ENCODE results near the gene MYZAP.
"Not testable (repeated sequence)": the region's sequence is repeated elsewhere in the genome, so short reads cannot be mapped to it uniquely, and the experiment has no call there.

The MYZAP gene

DNA sequence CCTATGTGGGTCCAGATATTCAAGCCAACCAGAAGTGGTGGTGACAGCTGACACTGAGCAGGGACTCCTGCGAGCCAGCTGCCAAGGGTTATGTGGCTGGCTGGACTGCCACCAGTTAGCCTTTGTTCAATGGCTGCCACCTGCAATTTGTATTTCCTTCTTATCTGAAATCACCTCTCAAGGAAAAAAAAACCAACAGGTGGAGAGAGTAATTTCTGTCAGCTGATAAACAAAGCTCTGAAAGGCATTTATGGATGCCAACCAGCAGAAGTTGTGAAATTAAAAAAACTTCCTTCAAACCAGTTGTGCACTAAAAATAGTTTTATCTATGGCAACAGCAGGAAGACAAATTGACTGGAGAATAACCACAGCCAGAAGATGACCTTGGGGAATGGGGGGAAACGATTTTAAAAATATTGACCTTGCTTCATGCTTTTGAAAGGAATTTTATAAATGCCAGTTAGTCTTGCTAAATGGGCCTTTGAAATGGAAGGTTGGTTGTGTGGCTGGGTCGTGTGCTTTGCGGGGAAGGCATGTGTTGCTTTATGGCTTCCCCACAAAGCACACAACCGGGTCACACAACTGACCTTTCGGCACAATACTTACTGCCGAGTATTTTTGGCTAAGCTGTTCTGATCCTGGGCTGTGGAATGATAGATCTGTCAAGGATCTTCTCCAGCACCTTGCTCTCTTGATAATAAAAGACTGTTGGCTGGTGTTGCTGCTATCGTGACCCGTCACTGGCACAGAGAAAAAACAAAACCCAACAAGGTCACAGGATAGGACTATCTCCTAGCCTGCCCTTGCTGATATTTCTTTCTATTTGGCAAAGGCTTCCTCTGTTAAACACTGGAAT lies 3.5 kb downstream of the MYZAP start:
- no peak for DNase-seq

DNA sequence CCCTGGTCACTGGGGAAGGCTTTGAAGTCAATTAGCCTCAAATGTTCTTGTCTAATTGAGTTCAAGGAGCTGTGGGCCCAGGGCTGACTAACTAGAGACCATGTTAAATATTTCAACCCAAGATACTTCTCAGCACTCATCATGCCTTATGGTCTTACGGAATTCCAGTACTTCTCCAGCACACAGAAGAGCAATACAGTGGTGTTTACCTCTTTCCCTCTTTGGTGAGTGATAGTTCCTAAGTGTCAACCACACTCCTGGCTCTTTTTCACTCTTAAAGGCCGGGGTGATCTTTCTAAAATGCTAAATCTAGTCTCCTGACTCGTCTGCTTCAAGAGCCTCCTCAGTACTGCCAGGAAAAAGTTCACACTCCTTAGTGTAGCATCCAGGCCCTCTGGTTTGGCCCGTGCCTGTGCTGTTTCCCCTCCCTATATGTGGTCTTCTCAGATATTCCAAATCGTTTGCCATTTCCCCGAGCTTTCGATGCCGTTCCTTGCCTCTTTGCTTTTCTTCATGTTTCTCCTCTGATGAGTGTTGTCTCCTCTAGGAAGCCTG lies 4.7 kb downstream of the MYZAP start:
- no peak for DNase-seq

DNA sequence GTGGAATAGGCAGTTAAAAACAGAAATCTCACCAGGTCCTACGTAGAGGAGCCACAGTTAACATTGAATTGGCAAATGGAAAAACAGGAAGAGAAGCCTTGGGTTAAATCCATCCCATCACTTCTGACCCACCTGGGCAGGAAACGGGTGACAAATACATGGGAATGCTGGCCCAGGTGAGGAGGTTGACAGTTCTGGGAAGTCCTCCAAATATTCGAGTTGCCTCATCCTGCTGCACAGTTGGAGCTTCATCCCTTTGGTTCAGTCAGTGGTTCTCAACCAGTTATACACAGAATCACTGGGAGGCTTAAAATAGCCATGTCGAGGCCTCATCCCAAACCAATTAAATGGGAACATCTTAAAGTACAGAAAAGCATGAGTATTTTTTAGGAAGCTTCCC lies 5.3 kb downstream of the MYZAP start:
- DNase-seq = no peak

DNA sequence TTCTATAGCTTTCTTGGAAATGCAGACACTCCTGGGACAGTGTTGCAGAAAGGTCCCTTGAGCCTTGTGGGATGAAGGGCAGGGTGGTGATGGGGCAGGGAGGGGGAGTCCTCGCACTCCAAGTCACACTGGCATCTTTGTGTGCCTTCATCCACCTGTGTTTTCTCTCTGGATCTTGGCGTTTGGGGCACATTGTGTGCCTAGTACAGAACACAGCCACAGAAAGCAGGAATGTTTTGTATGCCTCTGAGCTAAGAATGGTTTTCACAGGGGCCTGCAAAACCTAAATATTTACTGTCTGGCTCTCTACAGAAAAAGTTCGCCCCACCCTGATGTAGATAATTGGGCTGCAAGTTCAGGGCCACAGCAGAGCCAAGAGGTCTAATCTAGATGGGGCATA lies 5.7 kb downstream of the MYZAP start:
- no peak for DNase-seq

DNA sequence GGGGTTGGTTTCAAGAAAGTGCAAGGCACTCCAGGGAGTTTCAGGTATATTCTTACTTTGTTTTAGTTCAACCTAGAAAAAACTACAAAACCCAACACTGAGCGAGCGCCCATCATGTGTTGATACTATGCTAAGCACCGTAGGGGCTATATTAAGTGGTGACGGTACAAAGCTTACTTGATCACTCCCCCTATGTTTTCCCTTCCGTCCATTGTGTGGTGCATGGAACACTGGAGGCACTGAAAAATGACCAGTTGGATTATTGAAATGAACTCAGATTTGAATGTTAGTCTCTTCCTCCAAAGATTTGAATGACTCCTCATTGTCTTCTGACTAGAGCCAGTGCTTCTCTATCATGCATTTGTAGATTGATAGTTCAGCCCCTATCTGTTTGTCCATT lies 6.6 kb downstream of the MYZAP start:
- no peak for DNase-seq

DNA sequence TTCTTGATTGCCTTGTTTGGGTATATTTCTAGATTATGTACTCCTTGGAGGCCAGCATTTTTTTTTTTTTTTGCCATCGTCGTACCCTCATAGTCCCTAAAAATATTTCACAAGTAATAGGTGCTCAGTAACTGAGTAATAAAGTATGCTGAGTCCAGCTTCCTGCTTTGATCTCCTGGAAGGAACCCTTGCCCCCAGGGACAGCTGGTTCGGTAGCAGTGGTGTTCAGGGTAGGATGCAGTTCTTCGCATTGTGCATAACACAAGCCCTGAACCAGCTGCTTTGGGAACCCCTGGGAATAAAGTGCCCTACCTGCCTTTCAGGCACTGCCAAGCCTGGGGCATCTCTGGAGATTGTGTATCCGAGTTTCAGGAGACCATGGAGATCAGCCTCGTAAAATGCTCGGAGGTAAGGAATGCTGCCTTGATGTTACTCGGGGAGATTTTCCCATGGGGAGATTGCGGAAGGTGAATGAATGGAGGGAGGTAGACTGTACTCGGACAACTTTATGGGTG lies 7.6 kb downstream of the MYZAP start:
- no peak for DNase-seq

DNA sequence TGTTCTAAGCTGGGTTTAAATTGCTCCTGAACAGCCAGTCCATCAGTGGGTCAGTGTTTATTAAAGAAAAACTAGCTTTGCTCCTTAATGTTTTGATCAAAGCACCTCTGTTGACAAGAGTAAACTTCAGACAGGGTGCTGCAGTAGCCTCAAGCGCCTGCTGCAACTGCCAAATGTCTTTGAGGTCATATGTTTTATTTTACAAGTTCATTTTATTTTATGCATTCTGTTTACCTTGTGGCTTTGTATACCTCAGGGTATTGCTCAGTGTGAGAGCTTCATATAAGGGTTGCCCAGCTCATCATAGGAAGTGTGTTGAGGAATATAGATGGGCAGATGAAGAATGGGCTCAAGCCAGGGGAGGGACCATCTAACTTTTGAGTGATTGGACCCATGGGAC lies 8.5 kb downstream of the MYZAP start:
- DNase-seq = no peak

DNA sequence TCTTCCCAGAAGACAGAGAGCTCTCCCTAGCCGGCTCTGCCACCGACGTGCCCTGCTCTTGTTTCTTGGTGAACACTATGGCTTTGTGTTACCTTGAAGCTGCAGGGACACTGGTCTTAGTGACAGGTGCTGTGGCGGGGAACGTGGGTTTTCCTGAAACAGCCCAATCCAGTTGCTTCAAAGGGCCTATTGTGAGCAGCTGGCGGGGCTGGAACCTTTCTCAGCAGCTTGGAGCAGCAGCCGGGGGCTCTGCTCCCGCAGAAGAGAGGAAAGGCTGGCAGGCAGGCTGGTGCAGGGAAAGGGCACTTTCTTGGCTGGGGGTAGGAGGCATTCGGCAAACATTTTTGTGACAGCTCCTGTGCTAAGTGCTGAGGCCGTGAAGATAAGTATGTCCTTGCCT lies 12.8 kb downstream of the MYZAP start:
- no peak for DNase-seq

DNA sequence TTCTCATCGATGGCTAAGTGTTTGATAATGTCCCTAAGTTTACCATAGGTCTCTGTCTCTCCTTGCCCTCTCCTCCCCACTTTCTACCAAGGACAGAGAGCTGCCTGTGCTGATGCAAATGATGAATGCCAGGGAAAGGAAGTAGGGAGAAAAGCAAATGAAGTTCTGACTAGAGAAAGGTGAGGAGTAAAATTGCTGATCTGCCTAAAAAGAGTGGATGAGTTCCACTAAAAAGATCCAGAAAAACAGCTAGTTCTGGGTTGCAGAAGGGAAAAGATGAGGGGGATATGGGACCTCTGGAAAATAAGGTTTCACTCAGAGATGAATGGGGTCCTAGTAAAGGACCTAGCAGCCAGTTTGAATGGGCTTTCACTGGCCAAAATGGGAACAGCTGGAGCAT lies 13.8 kb downstream of the MYZAP start:
- no peak for DNase-seq

DNA sequence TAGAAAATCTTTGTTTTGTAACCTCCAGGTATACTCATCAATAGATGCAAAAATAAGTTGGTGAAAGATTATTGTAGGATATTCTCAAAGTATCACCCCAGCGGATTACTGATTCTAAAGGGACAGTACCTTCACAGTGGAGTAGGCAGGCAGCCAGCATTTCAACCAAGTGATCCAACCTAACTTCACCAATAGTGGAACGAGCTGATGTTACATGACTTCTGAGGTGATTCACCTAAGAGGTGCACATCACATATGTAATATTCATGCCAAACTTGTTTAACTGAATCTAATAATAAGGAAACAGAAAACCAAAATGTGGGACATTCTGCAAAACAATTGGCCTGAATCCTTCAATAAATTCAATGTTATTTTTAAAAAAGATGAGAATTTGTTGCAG lies 14.3 kb downstream of the MYZAP start:
- no peak for DNase-seq

DNA sequence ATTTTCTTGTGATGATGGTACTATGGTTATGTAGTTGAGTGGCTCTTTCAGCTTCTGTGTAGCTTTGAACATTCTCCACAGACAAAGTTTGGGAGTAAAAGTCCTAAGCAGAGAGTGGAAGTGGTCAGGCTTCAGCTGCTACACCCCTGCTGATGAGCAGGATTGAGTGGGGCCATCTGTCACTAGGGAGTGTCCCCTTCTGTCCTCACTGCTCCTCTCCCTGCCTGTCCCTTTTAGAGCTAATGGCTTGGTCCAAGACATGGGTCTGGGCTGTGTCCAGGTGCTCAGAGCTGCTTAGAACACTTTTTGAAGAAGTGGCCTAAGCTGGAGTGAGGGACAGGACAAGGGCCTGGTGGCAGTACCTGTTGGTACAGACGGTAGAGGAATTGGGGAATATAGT lies 15.1 kb downstream of the MYZAP start:
- DNase-seq = no peak

DNA sequence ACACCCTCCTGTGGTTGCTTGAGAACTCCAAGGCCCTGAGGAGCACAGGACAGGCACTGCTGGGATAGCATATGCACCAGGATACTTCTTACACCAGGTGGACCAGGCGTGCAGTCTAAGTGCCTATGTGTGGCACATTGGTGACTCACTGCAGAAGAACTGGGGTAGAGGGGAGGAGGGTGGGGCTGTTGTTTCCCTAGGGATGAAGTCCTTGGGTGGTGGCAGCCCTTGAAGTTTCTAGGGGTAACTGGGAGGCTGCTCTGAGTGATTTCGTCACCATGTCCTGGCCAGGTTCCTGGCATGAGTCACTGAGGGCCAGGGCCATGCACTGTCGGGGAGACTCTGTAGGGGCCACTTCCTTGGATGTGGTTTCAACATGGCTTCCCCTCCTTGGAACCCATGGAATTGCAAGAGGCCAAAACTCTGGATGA lies 15.9 kb downstream of the MYZAP start:
- no peak for DNase-seq

DNA sequence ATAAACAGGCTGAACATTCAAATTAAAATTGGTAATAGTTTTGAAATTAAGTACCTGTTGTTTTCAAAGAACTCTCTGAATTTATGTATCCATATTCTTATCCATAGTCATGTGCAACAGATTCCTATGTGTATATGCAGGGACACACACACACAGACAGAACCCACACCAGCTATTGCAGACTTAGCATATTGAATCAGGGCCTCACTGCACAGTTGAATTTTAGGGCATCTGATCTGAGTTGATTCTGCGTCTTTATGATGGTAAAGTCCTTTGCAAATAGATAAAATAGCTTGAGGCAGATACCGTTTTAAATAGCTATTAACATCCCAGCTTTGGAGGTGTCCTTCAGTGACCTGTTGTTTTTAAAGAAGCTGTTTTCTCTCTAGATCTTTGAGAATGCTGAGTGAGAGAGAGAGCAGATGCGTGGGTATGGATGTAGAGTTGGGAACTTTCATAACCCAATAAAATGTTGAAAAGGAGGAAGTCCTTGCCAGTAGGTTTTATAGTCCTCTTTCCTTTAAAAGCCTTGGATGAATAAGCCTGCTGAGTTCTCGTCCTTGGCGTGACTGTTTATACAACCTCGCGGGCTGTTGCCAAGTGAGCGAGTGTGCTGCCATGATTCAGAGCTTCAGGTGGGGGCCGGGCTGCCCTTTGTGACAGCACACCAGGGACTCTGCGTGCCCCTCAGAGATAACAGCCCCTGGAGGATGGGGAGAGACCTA lies 18.3 kb downstream of the MYZAP start:
- DNase-seq = peak; percentile 52

DNA sequence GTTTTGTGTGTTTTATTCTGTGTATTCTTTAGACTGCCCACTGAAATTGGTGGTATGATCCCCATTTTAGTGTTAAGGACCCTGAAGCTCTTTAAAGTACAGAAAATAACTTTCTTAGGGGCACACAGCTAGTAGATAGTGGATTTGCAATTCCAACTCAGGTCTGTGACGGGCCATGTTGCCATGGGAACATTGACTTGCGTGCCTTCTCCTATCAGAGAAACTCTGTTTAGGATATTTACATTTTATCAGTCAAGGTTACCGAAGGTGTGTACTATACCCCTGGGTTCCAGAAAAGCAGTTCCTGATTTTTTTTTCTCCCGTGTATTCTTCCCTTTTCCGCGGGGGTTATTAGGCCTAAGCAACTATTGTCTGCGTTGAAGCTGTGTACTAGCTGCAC lies 19.4 kb downstream of the MYZAP start:
- no peak for DNase-seq

DNA sequence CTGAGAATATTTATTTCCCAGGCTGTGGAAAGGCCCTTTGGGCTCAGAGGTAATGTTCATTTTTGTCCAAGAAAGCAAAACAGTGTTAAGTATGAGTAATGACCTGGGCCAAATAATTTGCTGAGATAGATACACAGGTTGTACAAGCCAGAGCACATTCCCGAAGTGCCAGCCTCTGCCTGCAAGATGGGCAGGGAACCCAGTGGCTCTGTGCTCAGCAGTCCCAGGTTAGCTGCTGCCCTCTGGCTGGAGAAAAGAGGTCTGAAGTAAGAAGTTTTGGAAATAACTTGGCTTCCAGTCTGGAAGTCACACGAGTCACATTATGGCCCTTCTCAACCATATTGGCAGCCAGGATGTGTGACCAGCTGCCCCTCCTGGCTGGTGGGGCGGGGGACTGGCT lies 20.2 kb downstream of the MYZAP start:
- DNase-seq = no peak

DNA sequence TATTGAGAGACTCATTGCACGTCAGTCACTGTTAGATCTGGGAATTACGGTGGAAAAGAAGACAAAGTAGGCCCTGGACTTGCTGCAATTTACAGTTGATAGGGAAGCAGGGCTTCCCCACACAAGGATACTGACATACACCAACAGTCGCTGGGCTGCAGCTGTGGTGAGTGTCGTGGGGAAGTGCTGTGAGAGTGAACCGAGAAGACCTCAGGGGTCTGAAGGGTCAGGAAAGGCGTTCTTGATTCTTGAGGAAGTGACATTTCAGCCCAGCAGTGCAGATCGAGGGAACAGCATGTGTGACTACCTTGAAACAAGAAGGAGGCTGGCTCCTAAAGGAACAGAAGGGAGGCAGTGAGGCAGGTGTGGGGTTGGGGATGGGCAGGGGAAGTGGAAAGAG lies 22.5 kb downstream of the MYZAP start:
- DNase-seq = no peak

DNA sequence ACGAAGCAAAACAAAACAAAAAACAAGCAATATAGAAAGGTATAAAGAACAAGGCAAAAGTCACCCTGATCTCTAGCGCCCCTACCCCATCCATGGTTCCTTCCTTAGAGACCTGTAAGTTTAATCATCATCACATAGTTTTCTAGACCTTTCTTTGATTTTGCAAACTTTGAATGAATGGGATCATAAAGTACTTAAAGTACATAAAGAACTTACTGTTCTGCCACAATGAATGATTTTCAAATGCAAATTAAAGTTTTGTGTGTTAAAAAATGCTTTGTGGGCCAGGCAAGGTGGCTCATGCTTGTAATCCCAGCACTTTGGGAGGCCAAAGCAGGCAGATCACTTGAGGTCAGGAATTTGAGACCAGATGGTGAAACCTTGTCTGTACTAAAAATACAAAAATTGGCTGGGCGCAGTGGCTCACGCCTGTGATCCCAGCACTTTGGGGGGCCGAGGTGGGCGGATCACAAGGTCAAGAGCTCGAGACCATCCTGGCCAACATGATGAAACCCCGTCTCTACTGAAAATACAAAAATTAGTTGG lies 24.3 kb downstream of the MYZAP start:
- not testable (repeated sequence) for DNase-seq

DNA sequence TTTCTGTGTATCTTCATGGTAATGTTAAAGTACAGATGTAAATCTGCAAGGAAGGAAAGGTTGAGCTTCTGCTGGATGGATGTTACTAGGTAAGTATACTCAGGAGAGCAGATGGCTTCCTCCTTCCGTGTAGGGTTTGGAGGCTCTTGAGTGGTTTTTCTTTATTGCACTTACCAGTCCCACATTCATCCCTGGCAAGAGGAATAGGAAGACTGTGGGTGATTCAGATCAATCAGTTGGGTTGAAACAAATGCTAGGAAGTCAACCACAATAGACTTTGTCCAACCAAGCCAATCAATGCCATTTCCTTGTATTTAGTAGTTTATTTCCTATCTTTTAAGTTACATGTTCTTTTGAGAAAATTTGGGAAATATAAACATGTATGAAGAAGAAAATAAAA lies 26.6 kb downstream of the MYZAP start:
- no peak for DNase-seq

DNA sequence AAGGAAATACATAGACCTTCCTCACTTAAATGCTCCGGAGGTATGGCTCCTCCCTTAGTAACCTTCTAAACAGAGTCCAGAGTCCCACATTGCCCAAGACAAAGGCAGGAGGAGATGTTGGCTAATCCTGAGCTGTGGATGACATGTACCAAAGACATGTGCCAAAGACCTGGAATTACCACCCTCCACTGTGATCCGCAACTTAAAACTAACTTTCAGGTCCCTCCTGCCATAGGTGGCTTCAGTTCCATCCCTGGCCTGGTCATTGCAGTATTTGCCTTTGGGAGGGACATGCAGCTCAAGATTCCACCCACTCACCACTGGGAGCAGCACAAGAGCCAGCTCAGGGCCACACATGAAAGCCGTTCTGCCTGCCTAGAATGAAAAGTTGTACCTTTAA lies 28.0 kb downstream of the MYZAP start:
- no peak for DNase-seq

DNA sequence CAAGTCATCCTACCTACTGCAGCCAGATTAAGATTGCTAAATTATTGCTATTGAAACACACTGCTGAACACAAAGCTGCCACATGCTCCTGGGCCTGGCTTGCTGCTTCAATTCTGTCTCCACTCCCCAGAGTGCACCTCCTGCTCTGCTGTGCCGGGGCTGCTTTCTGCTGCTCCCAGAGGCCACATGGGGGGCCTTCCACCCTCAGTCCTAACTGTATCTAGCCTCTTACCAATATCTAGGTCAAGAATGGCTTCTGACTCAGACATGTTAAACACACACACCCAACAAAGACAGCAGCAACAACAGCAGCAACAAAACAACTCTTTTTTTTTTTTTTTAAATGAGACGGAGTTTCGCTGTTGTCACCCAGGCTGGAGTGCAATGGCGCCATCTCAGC lies 33.0 kb downstream of the MYZAP start:
- DNase-seq = no peak

DNA sequence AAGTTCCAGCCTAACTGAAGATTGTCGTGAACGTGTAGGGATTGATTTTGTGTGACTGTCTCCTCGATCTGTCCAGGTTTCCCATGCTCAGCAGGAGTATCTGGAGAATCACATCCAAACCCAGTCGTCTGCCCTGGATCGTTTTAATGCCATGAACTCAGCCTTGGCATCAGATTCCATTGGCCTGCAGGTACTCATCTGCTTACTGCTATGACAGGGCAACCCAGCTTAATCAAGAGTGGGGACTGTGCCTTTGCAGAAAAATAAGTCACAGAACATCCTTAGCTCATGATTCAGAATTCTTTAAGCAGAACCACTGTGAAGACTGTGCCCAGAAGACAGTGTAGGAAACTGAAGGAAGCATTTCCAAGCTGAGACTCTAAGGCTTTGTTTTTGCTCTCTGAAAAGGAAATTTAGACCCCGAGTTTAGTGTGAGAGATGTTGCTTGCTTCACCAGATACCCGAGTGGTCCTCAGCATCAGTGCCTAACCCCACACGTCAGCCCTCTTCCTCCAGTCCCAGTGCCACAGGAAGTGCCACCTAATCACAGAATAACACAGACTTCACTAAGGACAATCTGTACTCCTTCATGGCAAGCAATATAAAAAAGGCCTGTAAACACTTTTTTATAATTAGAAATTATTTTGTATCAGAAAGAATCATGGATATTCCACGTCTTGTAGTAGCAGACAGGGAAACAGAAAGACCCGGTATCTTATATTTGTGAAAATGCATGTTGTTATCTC lies 34.2 kb downstream of the MYZAP start:
- no peak for DNase-seq

DNA sequence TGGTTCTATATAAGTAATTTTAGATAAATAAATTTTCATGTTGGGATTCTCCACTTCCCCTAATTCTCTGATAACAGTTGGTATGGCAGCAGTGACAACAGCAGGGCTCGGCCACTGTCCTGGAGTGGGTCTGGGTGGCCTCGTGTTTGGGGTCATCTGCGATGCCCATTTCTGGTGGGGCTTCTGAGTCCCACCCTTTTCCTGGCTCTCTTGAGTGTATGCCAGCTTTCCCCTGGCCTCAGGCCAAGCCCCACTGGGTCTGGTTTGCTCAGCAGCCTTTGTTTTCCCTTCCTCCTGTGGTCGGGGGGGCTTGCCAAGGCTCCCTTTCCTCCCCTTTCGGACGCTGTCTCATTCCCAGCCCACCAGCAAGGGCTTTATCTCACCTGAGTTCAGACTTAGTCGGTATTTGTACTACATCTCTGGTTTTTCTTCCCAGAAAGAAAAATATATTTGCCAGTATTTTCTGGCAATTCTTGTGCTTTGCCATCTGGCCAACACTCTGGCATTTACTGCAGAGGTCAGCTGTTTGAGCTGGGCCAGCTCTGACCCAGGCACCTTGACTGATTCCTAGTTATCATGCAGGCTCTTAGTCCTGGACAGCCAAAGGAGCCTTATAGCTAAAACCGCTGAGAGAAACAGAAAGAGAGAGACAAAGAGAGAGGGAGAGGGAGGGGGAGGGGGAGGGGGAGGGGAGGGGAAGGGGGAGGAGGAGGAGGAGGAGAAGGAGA lies 35.2 kb downstream of the MYZAP start:
- DNase-seq = no peak

Data from NCI-H345 (cell line).